Central memory CD8-positive, alpha-beta T cell (primary cell): Measurements from ENCODE around the gene STARD3NL.
A peak's percentile ranks its signal among the peaks of the same experiment; 100 is the strongest.
"Not testable (repeated sequence)": the region's sequence is repeated elsewhere in the genome, so short reads cannot be mapped to it uniquely, and the experiment has no call there.

ENCODE experiments used
- ATAC-seq: fragments of 150-1000 bp; cut with Tn5 transposase; replicated peaks from 2 replicates; pipeline ENCODE4 v1.10.0; 2022; ENCODE audit warnings: mild to moderate bottlenecking, moderate FRiP score, moderate number of reproducible peaks; ENCODE audit not compliant: poor library complexity, severe bottlenecking; ENCODE audit errors: extremely low read depth
- DNase-seq, 2 donors: peaks; one replicate each; pipeline ENCODE4 v3.0.0; 2021; ENCODE audit warnings: low spot score in 2 of 2
- H3K27ac Mint-ChIP-seq: one replicate; pipeline ENCODE4 v1.8.0; 2022; ENCODE audit warnings: low read depth, mild to moderate bottlenecking, moderate library complexity, mixed read lengths
- H3K27me3 Mint-ChIP-seq: one replicate; pipeline ENCODE4 v1.8.0; 2022; ENCODE audit warnings: mixed read lengths
- H3K36me3 Mint-ChIP-seq: one replicate; pipeline ENCODE4 v1.8.0; 2022; ENCODE audit warnings: mild to moderate bottlenecking, moderate library complexity, mixed read lengths; ENCODE audit not compliant: insufficient read depth
- H3K4me1 Mint-ChIP-seq: one replicate; pipeline ENCODE4 v1.8.0; 2022; ENCODE audit warnings: mixed read lengths
- H3K4me3 Mint-ChIP-seq: one replicate; pipeline ENCODE4 v1.8.0; 2022; ENCODE audit warnings: mild to moderate bottlenecking, moderate library complexity, mixed read lengths
- H3K9me3 Mint-ChIP-seq: one replicate; pipeline ENCODE4 v1.8.0; 2022; ENCODE audit warnings: mixed read lengths

The STARD3NL gene

GRCh38 chr7:38168890-38169570 is 9.0 kb upstream of the STARD3NL start:
- Mint-ChIP-seq H3K36me3 (no peaks in the 10 kb centered on the region), H3K4me1 (no peaks in the 10 kb centered on the region), H3K4me3 (no peak overlapping the region), H3K27ac (no peak overlapping the region), H3K27me3 (peaks cover 17% of the 10 kb centered on the region), H3K9me3 (no peaks in the 10 kb centered on the region)
- no peak for DNase-seq
- ATAC-seq: no peak

DNA sequence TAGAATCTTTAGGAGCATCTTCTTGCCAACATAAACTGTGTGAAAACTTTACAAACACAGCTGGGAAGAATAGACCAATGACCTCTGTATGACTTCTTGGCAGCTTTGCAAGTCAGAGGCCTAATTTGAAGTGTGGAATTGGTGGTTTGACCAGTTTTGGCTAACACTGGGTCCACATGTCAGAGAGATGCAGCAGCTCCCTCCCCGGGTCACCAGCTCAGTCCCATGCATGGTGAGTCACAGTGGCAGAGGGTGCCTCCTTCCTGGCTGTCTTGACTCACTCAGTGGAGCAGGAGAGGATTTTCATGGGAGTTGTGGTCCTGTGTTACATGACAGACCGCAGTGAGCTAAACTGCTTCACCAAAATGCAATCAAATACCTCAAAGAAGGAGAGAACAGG is 8.2 kb upstream of the STARD3NL start:
- H3K4me1 Mint-ChIP-seq: no peaks in the 10 kb centered on the region
- H3K9me3 Mint-ChIP-seq: no peaks in the 10 kb centered on the region
- no peaks in the 10 kb centered on the region for H3K36me3 Mint-ChIP-seq
- DNase-seq (no peak), ATAC-seq (no peak)
- no peak overlapping the region for H3K27ac Mint-ChIP-seq
- H3K27me3 Mint-ChIP-seq: peaks cover 25% of the 10 kb centered on the region
- no peak overlapping the region for H3K4me3 Mint-ChIP-seq

GRCh38 chr7:38171623-38172391 is 6.2 kb upstream of the STARD3NL start:
- Mint-ChIP-seq H3K4me3 (no peak overlapping the region), H3K27ac (no peak overlapping the region)
- ATAC-seq: no peak

DNA sequence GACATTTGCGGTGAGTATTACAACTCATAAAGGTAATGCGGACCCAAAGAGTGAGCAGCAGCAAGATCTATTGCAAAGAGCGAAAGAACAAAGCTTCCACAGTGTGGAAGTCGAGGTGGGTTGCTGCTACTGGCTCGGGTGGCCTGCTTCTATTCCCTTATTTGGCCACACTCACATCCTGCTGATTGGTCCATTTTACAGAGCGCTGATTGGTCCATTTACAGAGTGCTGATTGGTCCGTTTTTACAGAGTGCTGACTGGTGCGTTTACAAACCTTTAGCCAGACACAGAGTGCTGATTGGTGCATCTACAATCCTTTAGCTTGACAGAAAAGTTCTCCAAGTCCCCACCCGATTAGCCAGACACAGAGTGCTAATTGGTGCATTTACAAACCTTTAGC is 2.5 kb upstream of the STARD3NL start:
- H3K27me3 Mint-ChIP-seq: peaks cover 29% of the 10 kb centered on the region
- not testable (repeated sequence) for H3K4me3 Mint-ChIP-seq, DNase-seq, H3K9me3 Mint-ChIP-seq, ATAC-seq, H3K27ac Mint-ChIP-seq
- peaks cover 28% of the 10 kb centered on the region for H3K4me1 Mint-ChIP-seq
- peaks cover 10% of the 10 kb centered on the region for H3K36me3 Mint-ChIP-seq

More at GRCh38 chr7:38171623-38172391, 6.2 kb upstream of the STARD3NL start:
- DNase-seq: no peak
- H3K36me3 Mint-ChIP-seq: no peaks in the 10 kb centered on the region
- H3K9me3 Mint-ChIP-seq: no peaks in the 10 kb centered on the region
- no peaks in the 10 kb centered on the region for H3K4me1 Mint-ChIP-seq
- peaks cover 29% of the 10 kb centered on the region for H3K27me3 Mint-ChIP-seq

GRCh38 chr7:38177621-38178003 is 433 bp upstream of the STARD3NL start:
- peak overlapping the region; percentile 98 for H3K4me3 Mint-ChIP-seq
- DNase-seq (no peak), ATAC-seq (no peak)
- H3K9me3 Mint-ChIP-seq: no peaks in the 10 kb centered on the region
- peaks cover 20% of the 10 kb centered on the region for H3K27me3 Mint-ChIP-seq
- H3K36me3 Mint-ChIP-seq: peaks cover 12% of the 10 kb centered on the region
- peaks cover 34% of the 10 kb centered on the region for H3K4me1 Mint-ChIP-seq
- H3K27ac Mint-ChIP-seq: peak overlapping the region; percentile 94

- H3K4me3 Mint-ChIP-seq: peak overlapping the region; percentile 98
- ATAC-seq (peak; percentile 66), DNase-seq (no peak)
- peaks cover 13% of the 10 kb centered on the region for H3K36me3 Mint-ChIP-seq
- peaks cover 14% of the 10 kb centered on the region for H3K27me3 Mint-ChIP-seq
- peak overlapping the region; percentile 94 for H3K27ac Mint-ChIP-seq
- H3K4me1 Mint-ChIP-seq: peaks cover 35% of the 10 kb centered on the region
- no peaks in the 10 kb centered on the region for H3K9me3 Mint-ChIP-seq
These were observed 775 bp downstream of the STARD3NL start for GRCh38 chr7:38178695-38179344.

DNA sequence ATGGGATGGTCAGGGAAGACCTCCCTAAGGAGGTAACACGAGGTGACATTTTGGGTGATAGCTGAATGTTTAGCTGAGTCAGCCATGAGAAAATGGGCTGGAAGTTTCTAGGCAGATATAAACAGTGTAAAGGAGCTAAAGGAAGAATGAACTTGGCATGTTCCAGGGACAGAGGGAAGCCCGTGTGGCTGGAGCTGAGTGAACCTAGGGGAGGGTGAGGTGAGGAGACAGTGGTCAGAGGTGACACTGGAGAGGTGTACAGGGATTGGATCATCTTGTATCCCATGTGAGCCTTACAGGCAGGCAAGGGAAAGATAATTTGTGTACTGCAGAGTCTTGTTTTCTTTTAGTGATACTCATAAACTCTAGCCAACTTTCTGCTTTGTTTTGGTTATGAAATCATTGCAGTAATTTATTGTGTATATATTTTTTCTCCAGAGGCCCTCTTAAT is 1.8 kb downstream of the STARD3NL start:
- ATAC-seq: no peak
- Mint-ChIP-seq H3K4me3 (peak overlapping the region; percentile 98), H3K4me1 (peaks cover 41% of the 10 kb centered on the region), H3K36me3 (peaks cover 13% of the 10 kb centered on the region), H3K27me3 (peaks cover 4% of the 10 kb centered on the region), H3K27ac (peak overlapping the region; percentile 49), H3K9me3 (no peaks in the 10 kb centered on the region)
- DNase-seq: no peak

DNA sequence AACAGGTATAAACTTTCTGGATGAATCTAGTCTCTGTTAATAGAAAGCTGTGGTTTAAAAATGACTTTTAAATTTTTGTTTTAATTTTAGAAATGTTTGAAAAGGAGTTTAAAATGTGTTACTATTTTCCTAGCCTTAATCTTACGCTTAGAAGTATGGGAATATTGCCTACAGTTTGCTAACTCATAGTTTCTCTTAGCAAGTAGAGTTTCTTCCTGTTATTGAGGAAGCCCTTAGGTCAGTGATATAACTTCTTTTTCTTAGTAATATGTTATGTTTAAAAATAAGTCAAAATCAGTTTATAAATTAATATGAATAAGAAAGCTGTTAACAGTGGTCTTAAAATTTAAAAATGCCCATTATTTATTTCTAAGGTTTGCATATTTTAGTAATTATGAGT is 3.1 kb downstream of the STARD3NL start:
- H3K9me3 Mint-ChIP-seq: no peaks in the 10 kb centered on the region
- no peaks in the 10 kb centered on the region for H3K27me3 Mint-ChIP-seq
- peak overlapping the region; percentile 49 for H3K27ac Mint-ChIP-seq
- H3K4me1 Mint-ChIP-seq: peaks cover 54% of the 10 kb centered on the region
- no peak overlapping the region for H3K4me3 Mint-ChIP-seq
- H3K36me3 Mint-ChIP-seq: peaks cover 13% of the 10 kb centered on the region
- DNase-seq (no peak), ATAC-seq (no peak)

DNA sequence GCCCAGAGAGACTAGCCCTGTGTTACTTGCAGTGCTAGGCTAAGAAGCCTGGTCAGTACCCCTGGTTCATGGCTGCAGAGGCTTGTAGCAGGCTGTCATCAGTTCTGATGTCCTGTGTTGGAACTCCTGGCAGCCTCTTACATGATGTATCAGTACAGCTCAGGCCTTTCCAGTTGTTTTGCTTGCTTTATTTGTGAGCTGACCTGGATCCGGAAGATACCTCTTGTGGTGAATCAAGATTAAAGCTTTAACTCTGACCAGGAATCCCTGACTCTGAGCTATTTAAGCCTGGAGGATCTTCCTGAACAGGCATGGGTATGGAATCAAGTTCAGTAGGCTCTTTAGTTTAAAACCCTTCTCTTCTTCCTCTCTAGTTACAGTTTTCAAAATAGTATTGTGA is 4.4 kb downstream of the STARD3NL start:
- Mint-ChIP-seq H3K9me3 (no peaks in the 10 kb centered on the region), H3K36me3 (peaks cover 13% of the 10 kb centered on the region), H3K4me1 (peaks cover 59% of the 10 kb centered on the region), H3K27ac (no peak overlapping the region), H3K27me3 (no peaks in the 10 kb centered on the region), H3K4me3 (no peak overlapping the region)
- ATAC-seq (no peak), DNase-seq (no peak)

- H3K27ac Mint-ChIP-seq: no peak overlapping the region
- H3K4me1 Mint-ChIP-seq: peaks cover 54% of the 10 kb centered on the region
- H3K4me3 Mint-ChIP-seq: no peak overlapping the region
- H3K9me3 Mint-ChIP-seq: no peaks in the 10 kb centered on the region
- DNase-seq (no peak), ATAC-seq (no peak)
- peaks cover 3% of the 10 kb centered on the region for H3K36me3 Mint-ChIP-seq
- no peaks in the 10 kb centered on the region for H3K27me3 Mint-ChIP-seq
These were observed 7.6 kb downstream of the STARD3NL start for GRCh38 chr7:38185395-38186307.

DNA sequence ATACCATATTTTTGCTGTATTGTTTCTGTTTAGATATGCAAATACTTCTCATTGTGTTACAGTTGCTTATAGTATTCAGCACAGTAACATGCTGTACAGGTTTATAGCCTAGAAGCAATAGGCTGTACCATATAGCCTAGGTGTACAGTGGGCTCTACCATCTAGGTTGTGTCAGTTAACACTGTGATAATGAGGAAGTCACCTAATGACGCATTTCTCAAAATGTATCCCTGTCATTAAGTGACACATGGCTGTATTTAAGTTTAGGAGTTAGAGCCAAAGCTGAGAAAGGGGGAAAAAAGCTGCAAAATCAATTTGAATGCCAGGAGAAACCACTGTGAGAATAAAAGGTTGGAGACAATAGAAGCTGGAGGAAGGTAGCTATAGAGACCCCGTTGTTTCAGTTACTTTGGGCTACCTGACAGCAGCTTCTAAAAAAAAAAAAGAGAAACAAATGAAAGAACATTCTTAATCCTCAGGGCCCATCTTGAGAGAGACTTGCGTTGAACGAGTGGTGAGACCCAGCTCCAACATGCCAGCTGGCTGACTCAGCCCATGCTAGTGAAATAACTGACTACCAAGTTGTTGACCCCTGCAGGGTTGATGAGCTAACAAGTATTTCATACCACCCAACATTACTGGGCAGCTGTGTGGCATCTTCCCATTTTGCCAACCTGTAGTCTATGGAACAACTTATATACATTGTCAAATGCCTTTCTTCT is 8.7 kb downstream of the STARD3NL start:
- Mint-ChIP-seq H3K27ac (no peak overlapping the region), H3K4me1 (peaks cover 56% of the 10 kb centered on the region), H3K27me3 (no peaks in the 10 kb centered on the region), H3K9me3 (no peaks in the 10 kb centered on the region), H3K4me3 (no peak overlapping the region), H3K36me3 (peaks cover 3% of the 10 kb centered on the region)
- DNase-seq (no peak), ATAC-seq (no peak)
